Natural killer cell (primary cell): ENCODE results near the gene CACNB3. TPM values are rescaled to one million over a fixed set of nuclear protein-coding genes. Genes with fewer than 3 reads are reported as not detected.
"Not testable (repeated sequence)": the region's sequence is repeated elsewhere in the genome, so short reads cannot be mapped to it uniquely, and the experiment has no call there.

ENCODE experiments used
- ATAC-seq, 3 donors: fragments of 150-1000 bp in 2 of 3; fragments of 200-7000 bp in 1 of 3; cut with Tn5 transposase; 1 replicate in 1 of 3; 2 replicates in 2 of 3; pipeline ENCODE4 v1.10.0; 2021; ENCODE audit warnings: mild to moderate bottlenecking in 2 of 3, moderate library complexity in 2 of 3
- DNase-seq, 2 donors: peaks; one replicate each; pipeline versions ENCODE4 v3.0.0 to v3.0.0-alpha.2; 2013 to 2021; ENCODE audit warnings: mixed read lengths in 1 of 2
- H3K27ac ChIP-seq: one replicate; pipeline ENCODE4 v1.5.1; 2013; ENCODE audit warnings: mild to moderate bottlenecking, low read length
- H3K27me3 ChIP-seq: one replicate; pipeline ENCODE4 v1.6.1; 2013; ENCODE audit warnings: low read length; ENCODE audit not compliant: control insufficient read depth, insufficient read depth
- H3K36me3 ChIP-seq: one replicate; pipeline ENCODE4 v1.6.1; 2013; ENCODE audit warnings: low read length; ENCODE audit not compliant: control insufficient read depth, insufficient read depth
- H3K4me1 ChIP-seq: one replicate; pipeline ENCODE4 v1.6.1; 2013; ENCODE audit warnings: low read length; ENCODE audit not compliant: control insufficient read depth, insufficient read depth
- H3K4me3 ChIP-seq: one replicate; pipeline ENCODE4 v1.5.1; 2013; ENCODE audit warnings: low read length
- H3K9me3 ChIP-seq: one replicate; pipeline ENCODE4 v1.6.1; 2013; ENCODE audit warnings: low read length; ENCODE audit not compliant: control insufficient read depth, insufficient read depth
- H3K27ac Mint-ChIP-seq, 2 donors: one replicate each; pipeline ENCODE4 v1.8.0; 2022; ENCODE audit warnings: mild to moderate bottlenecking in 2 of 2, mixed read lengths in 2 of 2, moderate library complexity in 1 of 2
- H3K27me3 Mint-ChIP-seq, 2 donors: one replicate each; pipeline ENCODE4 v1.8.0; 2022; ENCODE audit warnings: low read depth in 2 of 2, mixed read lengths in 2 of 2
- H3K36me3 Mint-ChIP-seq: one replicate; pipeline ENCODE4 v1.8.0; 2022; ENCODE audit warnings: mixed read lengths
- H3K4me1 Mint-ChIP-seq, 2 donors: one replicate each; pipeline ENCODE4 v1.8.0; 2022; ENCODE audit warnings: mixed read lengths in 2 of 2
- H3K4me3 Mint-ChIP-seq: one replicate; pipeline ENCODE4 v1.8.0; 2022; ENCODE audit warnings: mild to moderate bottlenecking, moderate library complexity, mixed read lengths
- H3K9me3 Mint-ChIP-seq, 2 donors: one replicate each; pipeline ENCODE4 v1.8.0; 2022; ENCODE audit warnings: mixed read lengths in 2 of 2
- CTCF ChIP-seq: fragments of 200-600 bp; IDR thresholded peaks from one replicate; pipeline ENCODE4 v1.8.0; 2022; ENCODE audit warnings: antibody characterized with exemption
- WGBS: methylation state at CpG from one replicate; pipeline ENCODE4 v1.1.7; 2013; ENCODE audit warnings: missing lambda C conversion rate; ENCODE audit not compliant: insufficient coverage; 5-methylcytosine and 5-hydroxymethylcytosine counted together
- intact Hi-C: fragments of 100-400 bp; cut with micrococcal nuclease; formaldehyde crosslinking; loops from one replicate; pipeline ENCODE4 v1.14.2; 2022
- total RNA-seq, 4 donors: library from RNA; stranded (reverse); fragments of 120-200 nt in 1 of 4; gene quantifications; one replicate each; pipeline versions ENCODE4 v1.2.3 to v1.2.4, GENCODE V29; 2013 to 2022

The CACNB3 gene
- total RNA-seq, 3 donors from 2014 or later (not counting 1 experiment from before 2014, with no cell fraction given), result 7.2 to 12.4 (median 12.2) TPM

DNA sequence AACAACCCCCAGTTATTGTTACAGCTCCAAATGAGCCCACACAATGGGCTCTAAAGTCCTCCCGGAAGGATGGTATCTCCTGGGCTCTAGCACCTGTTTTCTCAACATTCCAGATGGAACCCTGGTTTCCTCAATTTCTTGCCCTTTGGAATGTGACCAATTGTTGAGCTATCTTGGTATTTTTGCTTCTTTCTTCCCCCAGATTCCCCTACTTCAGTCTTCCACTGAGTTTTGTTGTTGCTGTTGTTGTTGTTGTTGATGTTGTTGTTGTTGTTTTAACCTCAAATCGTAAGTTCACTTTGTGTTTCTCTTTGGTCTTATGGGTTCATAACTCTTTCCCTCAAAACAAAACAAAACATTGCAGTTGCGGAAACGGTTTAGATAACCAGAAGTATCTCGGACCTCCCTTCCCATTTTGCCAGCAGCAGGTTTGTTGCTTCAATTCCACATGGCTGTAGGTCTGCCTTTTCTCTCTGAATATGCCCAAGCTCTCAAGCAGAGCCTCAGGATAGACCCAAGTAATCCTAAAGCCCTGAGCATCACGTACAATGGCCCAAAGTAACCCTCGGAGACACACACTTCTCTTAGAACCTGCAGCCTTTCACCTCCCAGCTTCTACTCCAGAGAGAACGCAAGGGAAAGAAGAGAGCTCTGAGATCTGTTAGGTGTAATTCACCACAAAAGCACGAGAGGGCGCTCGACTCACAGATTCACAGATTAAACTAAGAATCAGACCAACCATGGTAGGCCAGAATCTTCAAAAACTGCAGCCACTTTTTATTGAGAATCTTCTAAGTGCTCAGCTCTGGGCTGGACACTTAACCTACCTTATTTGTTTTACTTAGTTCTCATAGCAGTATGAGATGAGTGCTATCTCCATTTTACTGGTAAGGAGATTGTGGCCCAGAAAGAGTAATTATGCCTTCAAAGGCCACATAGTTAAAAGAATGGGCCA is 34.7 kb downstream of the CACNB3 start:
- Histone ChIP-seq H3K27me3 (no peaks in the 10 kb centered on the region), H3K4me3 (peak overlapping the region; percentile 92), H3K27ac (peak overlapping the region; percentile 92), H3K4me1 (peaks cover 20% of the 10 kb centered on the region), H3K9me3 (no peaks in the 10 kb centered on the region), H3K36me3 (peaks cover 7% of the 10 kb centered on the region)
- no peaks in the 10 kb centered on the region for H3K27me3 Mint-ChIP-seq
- peak; percentile 82 for TF ChIP-seq CTCF
- peak overlapping the region; percentile 100 for H3K4me3 Mint-ChIP-seq
- intact Hi-C loops, result loop anchor here (1.0 to 2.0 kb wide), 5 partner anchors 14 to 135 kb away; partner anchors contain the start of gene WNT1
- DNase-seq, result peak; percentile 82 to 96
- under 1% methylated on average over 11 of the region's 11 CpGs for WGBS
- H3K36me3 Mint-ChIP-seq, result no peaks in the 10 kb centered on the region
- H3K27ac Mint-ChIP-seq, result peak overlapping the region; percentile 99 to 100
- peak; percentile 35 to 62 (median 37) for ATAC-seq
- H3K4me1 Mint-ChIP-seq, result peaks cover 42 to 45% of the 10 kb centered on the region in 2 donors
- no peaks in the 10 kb centered on the region for H3K9me3 Mint-ChIP-seq

DNA sequence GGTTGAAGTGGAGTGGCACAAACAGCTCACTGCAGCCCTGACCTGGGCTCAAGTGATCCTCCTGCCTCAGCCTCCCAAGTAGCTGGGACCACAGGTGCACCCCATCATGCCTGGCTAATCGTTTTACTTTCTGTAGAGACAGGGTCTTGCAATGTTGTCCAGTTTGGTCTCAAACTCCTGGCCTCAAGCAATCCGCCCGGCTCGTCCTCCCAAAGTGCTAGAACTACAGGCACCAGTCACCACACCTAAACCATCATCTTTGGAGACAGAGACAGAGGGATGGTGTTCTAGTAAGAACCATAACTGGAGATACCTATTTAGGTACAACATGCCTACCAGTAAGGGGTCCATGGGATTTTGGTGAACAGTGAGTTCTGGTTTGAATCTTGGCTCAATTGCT is 36.2 kb downstream of the CACNB3 start:
- ATAC-seq, result no peak
- DNase-seq, result no peak
- Mint-ChIP-seq H3K4me3 (no peak overlapping the region), H3K27ac (no peak overlapping the region), H3K27me3 (no peaks in the 10 kb centered on the region), H3K4me1 (peaks cover 36 to 39% of the 10 kb centered on the region in 2 donors), H3K9me3 (no peaks in the 10 kb centered on the region), H3K36me3 (no peaks in the 10 kb centered on the region)
- 92% methylated on average over 4 of the region's 4 CpGs for WGBS
- no peak overlapping the region for H3K27ac ChIP-seq
- intact Hi-C loops, result no loop called here
- H3K4me3 ChIP-seq, result no peak overlapping the region
- peaks cover 3% of the 10 kb centered on the region for H3K36me3 ChIP-seq
- H3K4me1 ChIP-seq, result peaks cover 20% of the 10 kb centered on the region
- no peaks in the 10 kb centered on the region for H3K9me3 ChIP-seq
- no peak for TF ChIP-seq CTCF
- no peaks in the 10 kb centered on the region for H3K27me3 ChIP-seq

GRCh38 chr12:48854932-48855331 is 36.6 kb downstream of the CACNB3 start:
- ATAC-seq, H3K4me3 Mint-ChIP-seq, H3K9me3 ChIP-seq, H3K27me3 ChIP-seq, DNase-seq, intact Hi-C loops, H3K27me3 Mint-ChIP-seq, H3K27ac ChIP-seq, H3K27ac Mint-ChIP-seq, H3K4me3 ChIP-seq, H3K9me3 Mint-ChIP-seq, H3K36me3 Mint-ChIP-seq, H3K36me3 ChIP-seq: not testable (repeated sequence)
- peaks cover 32 to 35% of the 10 kb centered on the region in 2 donors for H3K4me1 Mint-ChIP-seq
- H3K4me1 ChIP-seq, result peaks cover 20% of the 10 kb centered on the region
- 97% methylated on average over 9 of the region's 10 CpGs for WGBS

- H3K27ac ChIP-seq, result no peak overlapping the region
- Mint-ChIP-seq H3K9me3 (no peaks in the 10 kb centered on the region), H3K27ac (no peak overlapping the region), H3K36me3 (no peaks in the 10 kb centered on the region), H3K4me1 (peaks cover 17 to 20% of the 10 kb centered on the region in 2 donors), H3K27me3 (peaks cover 0 to 7% of the 10 kb centered on the region in 2 donors), H3K4me3 (no peak overlapping the region)
- peaks cover 12% of the 10 kb centered on the region for H3K4me1 ChIP-seq
- WGBS, result 75% methylated on average over 2 of the region's 2 CpGs
- intact Hi-C loops, result no loop called here
- ATAC-seq (no peak), DNase-seq (no peak)
- no peaks in the 10 kb centered on the region for H3K9me3 ChIP-seq
- H3K36me3 ChIP-seq, result no peaks in the 10 kb centered on the region
- H3K4me3 ChIP-seq, result no peak overlapping the region
- TF ChIP-seq CTCF, result no peak
- no peaks in the 10 kb centered on the region for H3K27me3 ChIP-seq
These were observed 38.1 kb downstream of the CACNB3 start for GRCh38 chr12:48856379-48856778.
